H9 (cell line): ENCODE measurements around the gene LDLRAD4. TPM values are rescaled to one million over a fixed set of nuclear protein-coding genes. Genes with fewer than 3 reads are reported as not detected.

ENCODE experiments used
- DNase-seq: peaks from one replicate; pipeline ENCODE4 v3.0.0-alpha.2; 2017
- H2AFZ ChIP-seq: one replicate; pipeline ENCODE4 v1.6.1; 2013; ENCODE audit warnings: mild to moderate bottlenecking, low read length, control low read depth, moderate library complexity
- H2AK5ac ChIP-seq: 2 replicates; pipeline ENCODE4 v1.6.1; 2013; ENCODE audit warnings: low read length, control low read depth, mixed read lengths; ENCODE audit not compliant: insufficient read length
- H2BK120ac ChIP-seq: one replicate; pipeline ENCODE4 v1.6.1; 2013; ENCODE audit warnings: low read depth, mild to moderate bottlenecking, low read length, control low read depth, inconsistent platforms; ENCODE audit not compliant: poor library complexity, severe bottlenecking
- H2BK12ac ChIP-seq: 2 replicates; pipeline ENCODE4 v1.6.1; 2013; ENCODE audit warnings: low read length, control low read depth, mixed read lengths, low read depth; ENCODE audit not compliant: insufficient read length
- H2BK15ac ChIP-seq: 2 replicates; pipeline ENCODE4 v1.6.1; 2013; ENCODE audit warnings: low read depth, low read length, control low read depth
- H2BK20ac ChIP-seq: one replicate; pipeline ENCODE4 v1.6.1; 2013; ENCODE audit warnings: low read depth, mild to moderate bottlenecking, low read length, control low read depth, inconsistent platforms; ENCODE audit not compliant: poor library complexity, severe bottlenecking
- H2BK5ac ChIP-seq: 2 replicates; pipeline ENCODE4 v1.6.1; 2013; ENCODE audit warnings: low read length, control low read depth, mixed read lengths; ENCODE audit not compliant: insufficient read length
- H3K14ac ChIP-seq: 2 replicates; pipeline ENCODE4 v1.6.1; 2013; ENCODE audit warnings: low read length, control low read depth; ENCODE audit not compliant: insufficient read depth
- H3K18ac ChIP-seq: 2 replicates; pipeline ENCODE4 v1.6.1; 2013; ENCODE audit warnings: low read depth, mild to moderate bottlenecking, mixed read lengths, low read length, control low read depth; ENCODE audit not compliant: insufficient read length
- H3K23ac ChIP-seq: 2 replicates; pipeline ENCODE4 v1.6.1; 2013; ENCODE audit warnings: low read length, control low read depth, mixed read lengths, low read depth; ENCODE audit not compliant: insufficient read length
- H3K23me2 ChIP-seq: 2 replicates; pipeline ENCODE4 v1.6.1; 2013; ENCODE audit warnings: low read depth, mild to moderate bottlenecking, mixed read lengths, low read length, control low read depth; ENCODE audit not compliant: insufficient read length, poor library complexity, severe bottlenecking
- H3K27ac ChIP-seq: 2 replicates; pipeline ENCODE4 v1.5.1; 2013; ENCODE audit warnings: low read length, control low read depth, mixed read lengths, low read depth; ENCODE audit not compliant: insufficient read length
- H3K27me3 ChIP-seq: 2 replicates; pipeline ENCODE4 v1.6.1; 2013; ENCODE audit warnings: low read length, control low read depth, inconsistent platforms; ENCODE audit not compliant: insufficient read depth
- H3K4ac ChIP-seq: 2 replicates; pipeline ENCODE4 v1.6.1; 2013; ENCODE audit warnings: low read depth, mild to moderate bottlenecking, control low read depth, inconsistent platforms, low read length, moderate library complexity
- H3K4me1 ChIP-seq: 2 replicates; pipeline ENCODE4 v1.6.1; 2013; ENCODE audit warnings: low read length, control low read depth, inconsistent platforms; ENCODE audit not compliant: insufficient read depth
- H3K4me2 ChIP-seq: 2 replicates; pipeline ENCODE4 v1.6.1; 2013; ENCODE audit warnings: low read length, control low read depth, mixed read lengths; ENCODE audit not compliant: insufficient read length, insufficient read depth
- H3K56ac ChIP-seq: 2 replicates; pipeline ENCODE4 v1.6.1; 2013; ENCODE audit warnings: low read depth, mild to moderate bottlenecking, mixed read lengths, low read length, control low read depth; ENCODE audit not compliant: insufficient read length
- H3K79me1 ChIP-seq: 2 replicates; pipeline ENCODE4 v1.6.1; 2013; ENCODE audit warnings: low read depth, mild to moderate bottlenecking, moderate library complexity, low read length, control low read depth, inconsistent platforms; ENCODE audit not compliant: insufficient read depth, poor library complexity, severe bottlenecking
- H3K79me2 ChIP-seq: 2 replicates; pipeline ENCODE4 v1.6.1; 2013; ENCODE audit warnings: low read length, control low read depth, inconsistent platforms; ENCODE audit not compliant: insufficient read depth
- H3K9ac ChIP-seq: 2 replicates; pipeline ENCODE4 v1.6.1; 2013; ENCODE audit warnings: low read length, control low read depth, mixed read lengths; ENCODE audit not compliant: insufficient read length; ENCODE audit errors: extremely low read depth
- H3K9me3 ChIP-seq: one replicate; pipeline ENCODE4 v1.6.1; 2013; ENCODE audit warnings: low read depth, low read length, inconsistent platforms; ENCODE audit not compliant: control insufficient read depth
- H3T11ph ChIP-seq: one replicate; pipeline ENCODE4 v1.6.1; 2013; ENCODE audit warnings: mild to moderate bottlenecking, low read length, control low read depth, inconsistent platforms
- H4K20me1 ChIP-seq: one replicate; pipeline ENCODE4 v1.6.1; 2013; ENCODE audit not compliant: control insufficient read depth, insufficient read length, insufficient read depth
- H4K5ac ChIP-seq: 2 replicates; pipeline ENCODE4 v1.6.1; 2013; ENCODE audit warnings: low read depth, mild to moderate bottlenecking, mixed read lengths, low read length, control low read depth; ENCODE audit not compliant: insufficient read length
- H4K8ac ChIP-seq: replicated peaks from 2 replicates; pipeline ENCODE4 v1.6.1; 2013; ENCODE audit warnings: low read length, control low read depth, mixed read lengths, low read depth; ENCODE audit not compliant: insufficient read length
- H4K91ac ChIP-seq: 2 replicates; pipeline ENCODE4 v1.6.1; 2013; ENCODE audit warnings: low read depth, mild to moderate bottlenecking, moderate library complexity, mixed read lengths, low read length, control low read depth; ENCODE audit not compliant: insufficient read length
- H3K27ac Mint-ChIP-seq, 3 experiments: 2 replicates in 2 of 3; 3 replicates in 1 of 3; pipeline ENCODE4 v1.8.0; 2020 to 2021; ENCODE audit warnings: mixed read lengths in 3 of 3, mild to moderate bottlenecking in 1 of 3, moderate library complexity in 1 of 3
- H3K27me3 Mint-ChIP-seq: 2 replicates; pipeline ENCODE4 v1.8.0; 2021; ENCODE audit warnings: low read depth, mild to moderate bottlenecking, moderate library complexity, mixed read lengths
- H3K36me3 Mint-ChIP-seq, 3 experiments: 2 replicates in 2 of 3; 3 replicates in 1 of 3; pipeline ENCODE4 v1.8.0; 2020 to 2021; ENCODE audit warnings: low read depth in 3 of 3, mixed read lengths in 3 of 3; ENCODE audit not compliant: insufficient read depth in 1 of 3
- H3K4me1 Mint-ChIP-seq, 2 experiments: 2 replicates each; pipeline ENCODE4 v1.8.0; 2020; ENCODE audit warnings: mixed read lengths in 2 of 2
- H3K4me3 Mint-ChIP-seq, 2 experiments: 2 replicates in 1 of 2; 3 replicates in 1 of 2; pipeline ENCODE4 v1.8.0; 2020 to 2021; ENCODE audit warnings: mild to moderate bottlenecking in 2 of 2, mixed read lengths in 2 of 2, moderate library complexity in 1 of 2
- H3K9me3 Mint-ChIP-seq, 2 experiments: 2 replicates in 1 of 2; 3 replicates in 1 of 2; pipeline ENCODE4 v1.8.0; 2020; ENCODE audit warnings: mild to moderate bottlenecking in 2 of 2, mixed read lengths in 2 of 2, moderate library complexity in 1 of 2
- CTCF ChIP-seq: fragments of 200-600 bp; sonication (generic); conservative IDR thresholded peaks from 3 replicates; pipeline ENCODE4 v1.8.0; 2021; ENCODE audit warnings: antibody characterized with exemption, mild to moderate bottlenecking
- WGBS: extraction: QIAGEN DNeasy Blood & Tissue Kit; methylation state at CpG from one replicate; pipeline ENCODE4 v1.1.7; 2013; ENCODE audit warnings: missing lambda C conversion rate, low lambda C conversion rate, mixed read lengths; ENCODE audit not compliant: insufficient read length; ENCODE audit errors: extremely low coverage; 5-methylcytosine and 5-hydroxymethylcytosine counted together
- total RNA-seq: library from RNA; stranded (reverse); gene quantifications from 2 replicates; pipeline ENCODE4 v1.2.1, GENCODE V29; 2021

LDLRAD4 gene
- total RNA-seq, 1 experiment from 2014 or later = 3.9 TPM

DNA sequence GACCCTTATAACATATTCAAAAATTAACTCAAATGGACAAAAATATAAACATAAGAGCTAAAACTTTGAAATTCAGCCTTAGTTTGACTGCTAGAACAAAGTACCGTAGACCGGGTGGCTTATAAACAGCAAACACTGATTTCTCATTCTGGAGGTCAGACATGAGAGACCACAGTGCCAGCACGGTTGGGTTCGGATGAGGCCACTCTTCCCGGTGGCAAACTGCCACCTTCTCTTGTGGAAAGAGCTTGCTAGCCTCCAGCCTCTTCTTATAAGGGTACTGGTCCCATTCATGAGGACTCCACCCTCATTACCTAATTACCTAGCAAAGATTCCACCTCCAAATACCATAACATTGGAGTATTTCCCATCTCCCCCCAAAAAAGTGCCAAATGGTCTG lies 416.5 kb downstream of the LDLRAD4 start:
- no peak overlapping the region for H2BK12ac ChIP-seq
- no peaks in the 10 kb centered on the region; a peak in 1 of 7 replicates for H3K36me3 Mint-ChIP-seq

More for the DNA sequence above, 416.5 kb downstream of the LDLRAD4 start:
- no CpG with 5 or more reads among the region's 5 CpGs for WGBS
- Histone ChIP-seq H4K5ac (no peak overlapping the region), H3K27me3 (no peaks in the 10 kb centered on the region), H2BK120ac (no peak overlapping the region), H3K9me3 (no peaks in the 10 kb centered on the region), H3K23me2 (no peaks in the 10 kb centered on the region), H3K4ac (no peak overlapping the region), H3K56ac (no peak overlapping the region), H2AK5ac (no peak overlapping the region), H3K79me2 (no peaks in the 10 kb centered on the region), H3K27ac (no peak overlapping the region), H3K79me1 (no peaks in the 10 kb centered on the region), H4K20me1 (no peaks in the 10 kb centered on the region), H3K18ac (no peak overlapping the region), H3K4me2 (no peak overlapping the region), H3K9ac (no peak overlapping the region), H3K23ac (no peak overlapping the region), H2BK15ac (no peak overlapping the region), H3K14ac (no peak overlapping the region), H2AFZ (no peak overlapping the region), H3T11ph (no peak overlapping the region), H4K91ac (no peak overlapping the region), H2BK5ac (no peak overlapping the region), H3K4me1 (no peaks in the 10 kb centered on the region), H2BK20ac (no peak overlapping the region), H4K8ac (no peak overlapping the region)
- no peak overlapping the region for H3K27ac Mint-ChIP-seq
- H3K27me3 Mint-ChIP-seq = no peaks in the 10 kb centered on the region
- no peak for TF ChIP-seq CTCF
- H3K9me3 Mint-ChIP-seq = peaks cover 12 to 16% of the 10 kb centered on the region in 2 experiments
- no peak overlapping the region for H3K4me3 Mint-ChIP-seq
- peaks cover 3% of the 10 kb centered on the region in 2 experiments for H3K4me1 Mint-ChIP-seq
- no peak for DNase-seq
